AG04450 (cell line): ENCODE data around the gene DCAF10. TPM values are rescaled to one million over a fixed set of nuclear protein-coding genes. Genes with fewer than 3 reads are reported as not detected.
"Not testable (repeated sequence)": the region's sequence is repeated elsewhere in the genome, so short reads cannot be mapped to it uniquely, and the experiment has no call there.

Experiments used
- CTCF ChIA-PET: fragments of 300-600, 350-600 bp; formaldehyde crosslinking; extraction: SDS; loops from one replicate; lab custom pipeline; 2022; ENCODE audit warnings: antibody characterized with exemption, inconsistent platforms; lab: Charles Lee
- POLR2A ChIA-PET: fragments of 350-600 bp; formaldehyde crosslinking; extraction: SDS; loops from one replicate; lab custom pipeline; 2021; ENCODE audit warnings: antibody characterized with exemption, inconsistent platforms; lab: Yijun Ruan, JAX
- DNase-seq: peaks from one replicate; pipeline ENCODE4 v3.0.0-alpha.2; 2011; ENCODE audit warnings: low read depth, low spot score
- H3K27ac ChIP-seq: one replicate; pipeline ENCODE4 v1.5.1; 2012; ENCODE audit warnings: low read depth, low read length, control low read depth
- H3K27me3 ChIP-seq: one replicate; pipeline ENCODE4 v1.6.0; 2012; ENCODE audit warnings: low read length; ENCODE audit not compliant: control insufficient read depth, insufficient read depth
- H3K4me3 ChIP-seq: 2 replicates; pipeline ENCODE4 v1.5.1; 2011; ENCODE audit warnings: mild to moderate bottlenecking, low read depth, low read length, control low read depth
- H3K9me3 ChIP-seq: 2 replicates; pipeline ENCODE4 v1.5.1; 2012; ENCODE audit warnings: low read length; ENCODE audit not compliant: control insufficient read depth, insufficient read depth
- CTCF ChIP-seq: IDR thresholded peaks from 2 replicates; pipeline ENCODE4 v1.5.1; 2011; ENCODE audit warnings: low read depth, low read length, control low read depth, inconsistent platforms
- polyA plus RNA-seq: library from polyadenylated mRNA; depleted of rRNA; stranded (reverse); fragments of >200 nt; gene quantifications from 2 replicates; pipeline ENCODE4 v1.2.3, GENCODE V29; 2011

Gene DCAF10
- polyA plus RNA-seq, 1 experiment: 28.7 TPM

- Histone ChIP-seq H3K27ac (no peak overlapping the region), H3K4me3 (no peak overlapping the region), H3K27me3 (no peaks in the 10 kb centered on the region), H3K9me3 (no peaks in the 10 kb centered on the region)
- DNase-seq: no peak
- CTCF ChIA-PET: no interaction called here
- POLR2A ChIA-PET: no interaction called here
- TF ChIP-seq CTCF: no peak
Measured at GRCh38 chr9:37820142-37820541, 19.5 kb downstream of the DCAF10 start.

- POLR2A ChIA-PET, H3K4me3 ChIP-seq, H3K9me3 ChIP-seq, DNase-seq, H3K27me3 ChIP-seq, H3K27ac ChIP-seq, CTCF ChIA-PET: not testable (repeated sequence)
Measured at GRCh38 chr9:37825174-37825573, 24.6 kb downstream of the DCAF10 start.

- no peak for TF ChIP-seq CTCF
- POLR2A ChIA-PET: no interaction called here
- no peak for DNase-seq
- CTCF ChIA-PET: no interaction called here
- Histone ChIP-seq H3K27me3 (no peaks in the 10 kb centered on the region), H3K27ac (no peak overlapping the region), H3K9me3 (no peaks in the 10 kb centered on the region), H3K4me3 (no peak overlapping the region)
Measured at GRCh38 chr9:37827483-37828165, 27.0 kb downstream of the DCAF10 start.

- no peak for TF ChIP-seq CTCF
- Histone ChIP-seq H3K4me3 (no peak overlapping the region), H3K27ac (no peak overlapping the region), H3K9me3 (no peaks in the 10 kb centered on the region), H3K27me3 (no peaks in the 10 kb centered on the region)
- POLR2A ChIA-PET: no interaction called here
- CTCF ChIA-PET: no interaction called here
- DNase-seq: no peak
Measured at GRCh38 chr9:37835821-37836220, 35.2 kb downstream of the DCAF10 start.

GRCh38 chr9:37836386-37836785 is 35.8 kb downstream of the DCAF10 start:
- DNase-seq: no peak
- Histone ChIP-seq H3K4me3 (no peak overlapping the region), H3K27ac (no peak overlapping the region), H3K27me3 (no peaks in the 10 kb centered on the region), H3K9me3 (no peaks in the 10 kb centered on the region)
- no peak for TF ChIP-seq CTCF
- POLR2A ChIA-PET: no interaction called here
- CTCF ChIA-PET: no interaction called here
